T-helper 1 cell treated with Interleukin-12 subunit alpha and Interleukin-12 subunit beta and Interleukin-4 antibody, amounts not matched to agents 30 μg/mL and 1 μg/mL, for 36 hours (primary cell): Measurements from ENCODE around the gene METTL8.

ENCODE experiments used
- H3K27ac Mint-ChIP-seq: one replicate; pipeline ENCODE4 v1.8.0; 2021; ENCODE audit warnings: mild to moderate bottlenecking, mixed read lengths
- H3K27me3 Mint-ChIP-seq: one replicate; pipeline ENCODE4 v1.8.0; 2021; ENCODE audit warnings: low read depth, mixed read lengths
- H3K36me3 Mint-ChIP-seq: one replicate; pipeline ENCODE4 v1.8.0; 2021; ENCODE audit warnings: low read depth, mixed read lengths
- H3K4me1 Mint-ChIP-seq: one replicate; pipeline ENCODE4 v1.8.0; 2021; ENCODE audit warnings: low read depth, mixed read lengths
- H3K4me3 Mint-ChIP-seq: one replicate; pipeline ENCODE4 v1.8.0; 2021; ENCODE audit warnings: mild to moderate bottlenecking, moderate library complexity, mixed read lengths
- H3K9me3 Mint-ChIP-seq: one replicate; pipeline ENCODE4 v1.8.0; 2021; ENCODE audit warnings: mixed read lengths

Gene METTL8, protein sequence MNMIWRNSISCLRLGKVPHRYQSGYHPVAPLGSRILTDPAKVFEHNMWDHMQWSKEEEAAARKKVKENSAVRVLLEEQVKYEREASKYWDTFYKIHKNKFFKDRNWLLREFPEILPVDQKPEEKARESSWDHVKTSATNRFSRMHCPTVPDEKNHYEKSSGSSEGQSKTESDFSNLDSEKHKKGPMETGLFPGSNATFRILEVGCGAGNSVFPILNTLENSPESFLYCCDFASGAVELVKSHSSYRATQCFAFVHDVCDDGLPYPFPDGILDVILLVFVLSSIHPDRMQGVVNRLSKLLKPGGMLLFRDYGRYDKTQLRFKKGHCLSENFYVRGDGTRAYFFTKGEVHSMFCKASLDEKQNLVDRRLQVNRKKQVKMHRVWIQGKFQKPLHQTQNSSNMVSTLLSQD

DNA sequence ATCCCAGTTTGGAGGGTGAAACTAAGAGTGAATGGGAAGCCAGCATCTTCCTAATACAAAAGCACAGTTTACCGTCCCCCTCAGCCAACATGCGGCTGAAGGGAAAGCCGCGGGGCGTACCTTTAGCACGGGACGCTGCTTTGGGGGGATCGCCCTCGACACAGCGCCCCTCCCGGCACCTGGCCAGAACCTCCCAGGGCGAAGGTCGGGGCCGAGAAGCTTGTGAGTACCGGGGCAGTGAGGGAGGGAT is at the start of gene METTL8:
Gene METTL8 (minus strand): TSS at position 228 of the 250 bp plus-strand sequence. CDS start 41,805 bp downstream, outside the sequence.
- no peaks in the 10 kb centered on the region for H3K27me3 Mint-ChIP-seq
- peaks cover 27% of the 10 kb centered on the region for H3K4me1 Mint-ChIP-seq
- H3K27ac Mint-ChIP-seq, result peak within 1 kb of the TSS; percentile 93
- H3K36me3 Mint-ChIP-seq, result peaks cover 28% of the 10 kb centered on the region
- peak within 1 kb of the TSS; percentile 86 for H3K4me3 Mint-ChIP-seq
- peaks cover 10% of the 10 kb centered on the region for H3K9me3 Mint-ChIP-seq

- Mint-ChIP-seq H3K4me1 (peaks cover 7% of the 10 kb centered on the region), H3K27ac (no peak overlapping the region), H3K36me3 (peaks cover 19% of the 10 kb centered on the region), H3K27me3 (no peaks in the 10 kb centered on the region), H3K9me3 (no peaks in the 10 kb centered on the region), H3K4me3 (no peak overlapping the region)
Observed at GRCh38 chr2:171482877-171483276, 49.1 kb upstream of the METTL8 start.

DNA sequence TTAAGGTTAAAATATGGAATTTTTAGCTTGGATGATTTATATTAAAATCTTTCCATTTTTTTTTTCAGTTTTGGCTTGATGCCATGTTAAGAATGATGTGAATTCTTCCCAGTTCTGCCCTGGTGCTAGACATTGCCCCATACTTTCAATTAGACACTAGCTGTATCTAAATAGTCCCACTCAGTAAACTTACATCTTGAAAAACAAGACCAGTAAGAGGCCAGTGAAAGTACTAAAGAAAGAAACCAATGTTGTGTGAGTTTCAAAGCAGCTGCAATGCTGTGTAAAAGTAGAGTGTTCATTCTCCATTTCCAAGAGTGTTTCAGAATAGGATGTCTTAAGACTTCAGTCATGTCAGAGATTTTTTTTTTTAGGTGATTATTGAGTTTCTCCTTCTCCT is 48.5 kb upstream of the METTL8 start:
- Mint-ChIP-seq H3K27ac (no peak overlapping the region), H3K4me3 (no peak overlapping the region), H3K4me1 (peaks cover 7% of the 10 kb centered on the region), H3K27me3 (no peaks in the 10 kb centered on the region), H3K9me3 (no peaks in the 10 kb centered on the region), H3K36me3 (peaks cover 19% of the 10 kb centered on the region)

DNA sequence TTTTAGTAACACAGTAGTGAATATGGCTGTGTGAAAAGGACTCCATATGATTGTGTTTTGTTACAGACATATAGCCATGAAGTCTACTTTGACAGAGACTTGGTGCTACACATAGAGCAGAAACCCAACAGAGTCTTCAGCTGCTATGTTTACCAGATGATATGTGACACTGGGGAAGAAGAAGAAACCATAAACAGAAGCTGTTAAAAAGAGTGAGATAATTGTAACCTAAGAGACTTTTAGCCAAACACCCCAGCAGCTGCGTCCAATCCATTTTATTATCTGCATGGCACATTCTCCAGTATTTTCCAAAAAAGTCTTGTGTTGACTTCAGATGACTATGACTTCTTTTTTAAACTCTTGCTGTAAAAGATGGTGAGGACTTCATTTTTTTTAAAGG is 47.1 kb upstream of the METTL8 start:
- Mint-ChIP-seq H3K36me3 (peaks cover 16% of the 10 kb centered on the region), H3K4me1 (peaks cover 7% of the 10 kb centered on the region), H3K9me3 (no peaks in the 10 kb centered on the region), H3K27me3 (no peaks in the 10 kb centered on the region), H3K27ac (no peak overlapping the region), H3K4me3 (no peak overlapping the region)

GRCh38 chr2:171479154-171479814 is 45.5 kb upstream of the METTL8 start:
- Mint-ChIP-seq H3K9me3 (no peaks in the 10 kb centered on the region), H3K27ac (no peak overlapping the region), H3K27me3 (no peaks in the 10 kb centered on the region), H3K4me1 (peaks cover 4% of the 10 kb centered on the region), H3K4me3 (no peak overlapping the region), H3K36me3 (peaks cover 18% of the 10 kb centered on the region)

- H3K4me1 Mint-ChIP-seq, result peaks cover 5% of the 10 kb centered on the region
- H3K4me3 Mint-ChIP-seq, result no peak overlapping the region
- no peaks in the 10 kb centered on the region for H3K9me3 Mint-ChIP-seq
- H3K36me3 Mint-ChIP-seq, result peaks cover 19% of the 10 kb centered on the region
- no peaks in the 10 kb centered on the region for H3K27me3 Mint-ChIP-seq
- H3K27ac Mint-ChIP-seq, result no peak overlapping the region
Observed at GRCh38 chr2:171478345-171478744, 44.6 kb upstream of the METTL8 start.

DNA sequence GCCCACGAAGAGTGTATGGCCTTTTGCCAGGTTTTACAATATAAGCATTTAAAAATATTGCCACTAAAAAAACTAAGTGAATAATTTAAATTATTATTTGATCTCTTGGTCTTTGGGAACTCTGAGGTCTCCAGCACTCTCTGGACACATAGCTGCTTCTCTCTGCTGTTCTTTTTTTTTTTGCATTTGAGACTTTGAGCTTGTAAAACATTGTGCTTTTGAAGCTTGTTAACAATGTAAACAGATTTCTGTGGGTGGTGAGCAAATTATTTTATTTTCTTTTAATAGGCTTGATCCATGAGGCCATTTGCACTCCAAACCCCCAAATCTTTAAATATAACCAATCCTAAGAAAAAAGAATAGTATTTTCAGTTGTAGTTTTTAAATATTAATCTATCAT is 42.2 kb upstream of the METTL8 start:
- Mint-ChIP-seq H3K4me3 (no peak overlapping the region), H3K4me1 (peaks cover 3% of the 10 kb centered on the region), H3K36me3 (peaks cover 21% of the 10 kb centered on the region), H3K27ac (no peak overlapping the region), H3K27me3 (no peaks in the 10 kb centered on the region), H3K9me3 (no peaks in the 10 kb centered on the region)

DNA sequence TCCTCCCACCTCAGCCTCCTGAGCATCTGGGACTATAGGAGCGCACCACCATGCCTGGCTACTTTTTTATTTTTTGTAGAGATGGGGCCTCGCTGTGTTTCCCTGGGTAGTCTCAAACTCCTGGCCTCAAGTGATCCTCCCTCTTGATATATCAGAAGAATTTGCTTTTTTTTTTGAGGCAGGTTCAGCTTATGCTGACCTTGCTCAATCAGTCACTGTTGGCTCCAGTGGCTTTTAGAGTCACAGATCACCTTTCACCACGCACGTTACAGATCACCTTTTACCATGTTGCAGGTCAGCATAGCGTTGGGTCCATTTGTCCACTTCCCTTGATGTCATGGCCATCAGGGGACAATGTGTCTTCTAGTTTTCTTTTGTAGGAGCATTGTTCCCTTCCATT is 36.3 kb upstream of the METTL8 start:
- H3K4me1 Mint-ChIP-seq, result peaks cover 3% of the 10 kb centered on the region
- no peak overlapping the region for H3K4me3 Mint-ChIP-seq
- H3K27me3 Mint-ChIP-seq, result no peaks in the 10 kb centered on the region
- H3K36me3 Mint-ChIP-seq, result peaks cover 31% of the 10 kb centered on the region
- no peak overlapping the region for H3K27ac Mint-ChIP-seq
- H3K9me3 Mint-ChIP-seq, result no peaks in the 10 kb centered on the region

- Mint-ChIP-seq H3K27ac (no peak overlapping the region), H3K27me3 (no peaks in the 10 kb centered on the region), H3K4me1 (no peaks in the 10 kb centered on the region), H3K36me3 (peaks cover 25% of the 10 kb centered on the region), H3K9me3 (no peaks in the 10 kb centered on the region), H3K4me3 (no peak overlapping the region)
Observed at GRCh38 chr2:171469176-171469575, 35.4 kb upstream of the METTL8 start.

DNA sequence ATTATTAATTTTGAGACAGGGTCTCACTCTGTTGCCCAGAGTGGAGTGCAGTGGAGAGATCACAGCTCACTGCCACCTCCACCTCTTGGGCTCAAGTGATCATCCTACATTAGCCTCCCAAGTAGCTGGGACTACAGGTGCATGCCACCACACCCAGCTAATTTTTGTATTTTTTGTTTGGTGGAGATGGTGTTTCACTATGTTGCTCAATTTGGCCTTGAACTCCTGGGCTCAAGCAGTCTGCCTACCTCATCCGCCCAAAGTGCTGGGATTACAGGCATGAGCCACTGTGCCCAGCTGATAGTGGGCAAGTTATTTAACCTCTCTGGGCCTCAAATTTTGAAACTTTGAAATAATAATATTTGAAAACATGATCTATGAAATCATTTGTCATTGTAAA is 26.7 kb upstream of the METTL8 start:
- H3K4me3 Mint-ChIP-seq, result no peak overlapping the region

GRCh38 chr2:171459498-171459897 is 25.7 kb upstream of the METTL8 start:
- Mint-ChIP-seq H3K9me3 (peaks cover 7% of the 10 kb centered on the region), H3K27ac (no peak overlapping the region), H3K36me3 (peaks cover 30% of the 10 kb centered on the region), H3K4me1 (peaks cover 2% of the 10 kb centered on the region), H3K4me3 (no peak overlapping the region), H3K27me3 (no peaks in the 10 kb centered on the region)

More for the DNA sequence above, 26.7 kb upstream of the METTL8 start:
- Mint-ChIP-seq H3K36me3 (peaks cover 23% of the 10 kb centered on the region), H3K9me3 (peaks cover 7% of the 10 kb centered on the region), H3K4me1 (peaks cover 2% of the 10 kb centered on the region), H3K27me3 (no peaks in the 10 kb centered on the region), H3K27ac (no peak overlapping the region)

DNA sequence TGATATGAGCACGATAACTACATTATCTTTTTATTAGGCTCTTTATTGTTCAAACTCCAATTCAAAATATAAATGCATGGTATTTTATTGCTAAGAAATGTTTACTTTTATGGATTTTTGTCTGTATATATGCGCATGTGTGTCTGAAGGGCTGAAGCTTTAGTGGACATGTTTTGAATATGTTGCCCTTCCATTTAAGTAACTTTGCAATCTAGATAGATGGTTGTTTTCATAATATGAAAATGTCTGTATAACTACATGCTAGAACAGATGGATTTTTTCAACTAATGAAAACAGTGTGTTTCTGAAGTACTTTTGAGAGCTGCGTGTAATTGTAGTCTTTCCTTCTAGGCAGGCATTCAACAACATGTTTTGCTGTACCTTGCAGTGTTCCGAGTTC is 19.0 kb upstream of the METTL8 start:
- H3K4me3 Mint-ChIP-seq, result no peak overlapping the region
- H3K27me3 Mint-ChIP-seq, result no peaks in the 10 kb centered on the region
- H3K4me1 Mint-ChIP-seq, result peaks cover 2% of the 10 kb centered on the region
- H3K27ac Mint-ChIP-seq, result no peak overlapping the region
- peaks cover 7% of the 10 kb centered on the region for H3K9me3 Mint-ChIP-seq
- H3K36me3 Mint-ChIP-seq, result peaks cover 44% of the 10 kb centered on the region

DNA sequence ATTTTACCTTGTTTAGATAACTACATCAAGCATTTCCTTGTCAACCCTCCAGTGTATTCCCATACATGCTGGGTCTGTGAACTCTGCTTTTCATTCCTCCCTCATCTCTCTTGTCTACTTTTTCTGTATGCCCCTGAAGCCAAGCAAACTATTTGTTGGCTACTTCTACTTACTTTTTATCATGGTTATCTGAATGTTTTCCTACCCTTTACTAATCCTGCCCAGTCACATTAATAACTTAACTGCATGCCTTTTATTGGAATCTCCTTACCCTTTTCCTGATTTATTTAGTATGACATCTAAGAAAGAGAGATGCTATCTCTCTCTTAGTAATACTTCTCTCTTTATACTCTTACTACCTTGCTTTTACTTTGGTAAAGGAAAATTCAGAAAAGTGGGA is 17.3 kb upstream of the METTL8 start:
- H3K36me3 Mint-ChIP-seq, result peaks cover 32% of the 10 kb centered on the region
- no peaks in the 10 kb centered on the region for H3K27me3 Mint-ChIP-seq
- H3K4me3 Mint-ChIP-seq, result no peak overlapping the region
- no peak overlapping the region for H3K27ac Mint-ChIP-seq
- peaks cover 3% of the 10 kb centered on the region for H3K9me3 Mint-ChIP-seq
- H3K4me1 Mint-ChIP-seq, result no peaks in the 10 kb centered on the region

- no peak overlapping the region for H3K4me3 Mint-ChIP-seq
- H3K9me3 Mint-ChIP-seq, result no peaks in the 10 kb centered on the region
- H3K4me1 Mint-ChIP-seq, result no peaks in the 10 kb centered on the region
- no peaks in the 10 kb centered on the region for H3K27me3 Mint-ChIP-seq
- peaks cover 16% of the 10 kb centered on the region for H3K36me3 Mint-ChIP-seq
- H3K27ac Mint-ChIP-seq, result no peak overlapping the region
Observed at GRCh38 chr2:171447675-171448074, 13.9 kb upstream of the METTL8 start.

GRCh38 chr2:171441470-171441869 is 7.7 kb upstream of the METTL8 start:
- H3K4me1 Mint-ChIP-seq, result no peaks in the 10 kb centered on the region
- H3K9me3 Mint-ChIP-seq, result no peaks in the 10 kb centered on the region
- H3K4me3 Mint-ChIP-seq, result no peak overlapping the region
- no peak overlapping the region for H3K27ac Mint-ChIP-seq
- H3K27me3 Mint-ChIP-seq, result no peaks in the 10 kb centered on the region
- H3K36me3 Mint-ChIP-seq, result peaks cover 28% of the 10 kb centered on the region
